GM19455 (cell line): ENCODE results near the gene CREB3L2.
"Not testable (repeated sequence)": the region's sequence is repeated elsewhere in the genome, so short reads cannot be mapped to it uniquely, and the experiment has no call there.

Source experiments
- ATAC-seq: cut with Tn5 transposase; IDR thresholded peaks from one replicate; pipeline ENCODE4 v1.9.1; 2021; ENCODE audit not compliant: unreplicated experiment

The CREB3L2 gene

DNA sequence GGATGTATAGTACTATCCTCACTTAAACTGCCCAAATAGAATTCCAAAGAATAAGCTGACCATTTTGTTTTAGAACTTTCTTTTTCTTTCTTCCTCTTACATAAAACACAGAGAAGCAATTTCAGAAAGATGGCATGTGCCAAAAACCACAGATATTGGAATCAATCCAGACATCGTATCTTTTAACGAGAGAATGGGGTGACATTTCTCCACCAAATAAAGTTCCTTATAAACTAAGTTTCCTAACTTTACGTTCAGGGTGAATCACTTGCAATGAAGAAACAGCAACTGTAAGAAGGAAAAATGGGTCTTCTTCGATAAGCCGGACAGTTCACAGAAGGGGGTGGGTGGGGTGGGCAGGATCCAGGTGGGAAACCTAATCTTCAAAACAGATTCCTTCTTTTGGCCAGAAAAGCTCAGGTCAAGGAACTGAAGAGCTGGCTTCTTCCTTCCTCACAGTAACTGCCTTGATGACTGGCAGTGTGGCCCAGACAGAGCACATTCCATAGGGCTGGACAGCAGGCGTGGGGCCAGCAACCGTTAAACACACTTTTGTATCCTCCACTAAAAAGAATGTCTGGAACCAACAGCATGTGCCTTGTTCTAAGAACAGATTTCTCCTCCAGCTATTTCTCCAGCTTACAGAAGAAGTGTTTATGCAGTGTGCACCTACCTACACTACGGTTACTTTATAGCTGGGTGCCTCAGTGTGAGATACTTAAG lies 31.5 kb downstream of the CREB3L2 start:
- no peak for ATAC-seq

DNA sequence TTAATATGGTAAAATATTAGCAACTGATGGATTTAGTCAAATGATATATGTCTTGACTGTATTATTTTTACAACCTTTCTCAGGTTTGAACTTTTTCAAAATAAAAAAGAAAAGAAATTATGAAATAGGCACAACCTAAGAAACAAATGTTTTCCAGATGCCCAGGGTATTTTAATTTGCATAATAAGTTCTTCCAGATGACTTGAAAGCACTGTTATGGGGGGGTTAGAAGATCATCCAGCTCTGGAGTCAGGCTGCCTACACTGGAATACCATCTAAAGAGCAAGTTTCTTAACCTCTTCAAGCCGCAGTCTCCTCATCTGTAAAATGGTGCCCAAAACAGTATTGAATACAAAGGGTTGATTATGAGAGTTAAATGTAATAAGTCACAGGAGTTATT lies 32.1 kb downstream of the CREB3L2 start:
- ATAC-seq, result no peak

DNA sequence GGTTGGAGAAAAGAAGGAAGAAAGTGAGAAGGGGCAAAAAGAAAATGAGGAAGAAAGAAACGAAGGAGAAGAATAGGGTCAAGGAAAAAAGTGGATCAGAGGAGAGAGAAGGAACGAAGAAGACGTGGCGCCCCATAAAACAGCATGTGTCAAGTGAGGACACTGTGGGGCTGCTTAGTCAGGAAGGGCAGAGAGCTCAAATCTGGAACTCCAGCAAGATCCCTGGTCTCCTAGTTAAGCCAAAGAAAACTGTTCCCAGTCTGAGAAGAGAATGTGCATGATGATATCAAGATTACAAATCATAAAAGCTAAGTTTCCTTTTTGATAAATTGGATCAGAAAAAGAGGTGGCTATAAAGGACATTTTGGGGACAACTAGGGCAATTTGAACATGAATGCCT lies 33.0 kb downstream of the CREB3L2 start:
- no peak for ATAC-seq

DNA sequence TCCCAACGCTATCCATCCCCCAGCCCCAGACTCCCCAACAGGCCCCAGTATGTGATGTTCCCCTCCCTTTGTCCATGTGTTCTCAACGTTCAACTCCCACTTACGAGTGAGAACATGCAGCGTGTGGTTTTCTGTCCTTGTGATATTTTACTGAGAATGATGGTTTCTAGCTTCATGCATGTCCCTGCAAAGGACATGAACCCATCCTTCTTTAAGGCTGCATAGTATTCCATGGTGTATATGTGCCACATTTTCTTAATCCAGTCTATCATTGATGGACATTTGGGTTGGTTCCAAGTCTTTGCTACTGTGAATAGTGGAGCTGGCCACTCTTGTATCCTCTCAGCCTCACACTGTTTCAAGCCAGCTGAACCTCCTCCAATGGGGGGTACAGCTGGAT lies 33.5 kb downstream of the CREB3L2 start:
- not testable (repeated sequence) for ATAC-seq

- ATAC-seq, result no peak
Measured at GRCh38 chr7:137967143-137968018, 34.5 kb downstream of the CREB3L2 start.

- ATAC-seq, result no peak
Measured at GRCh38 chr7:137966641-137967142, 35.2 kb downstream of the CREB3L2 start.

DNA sequence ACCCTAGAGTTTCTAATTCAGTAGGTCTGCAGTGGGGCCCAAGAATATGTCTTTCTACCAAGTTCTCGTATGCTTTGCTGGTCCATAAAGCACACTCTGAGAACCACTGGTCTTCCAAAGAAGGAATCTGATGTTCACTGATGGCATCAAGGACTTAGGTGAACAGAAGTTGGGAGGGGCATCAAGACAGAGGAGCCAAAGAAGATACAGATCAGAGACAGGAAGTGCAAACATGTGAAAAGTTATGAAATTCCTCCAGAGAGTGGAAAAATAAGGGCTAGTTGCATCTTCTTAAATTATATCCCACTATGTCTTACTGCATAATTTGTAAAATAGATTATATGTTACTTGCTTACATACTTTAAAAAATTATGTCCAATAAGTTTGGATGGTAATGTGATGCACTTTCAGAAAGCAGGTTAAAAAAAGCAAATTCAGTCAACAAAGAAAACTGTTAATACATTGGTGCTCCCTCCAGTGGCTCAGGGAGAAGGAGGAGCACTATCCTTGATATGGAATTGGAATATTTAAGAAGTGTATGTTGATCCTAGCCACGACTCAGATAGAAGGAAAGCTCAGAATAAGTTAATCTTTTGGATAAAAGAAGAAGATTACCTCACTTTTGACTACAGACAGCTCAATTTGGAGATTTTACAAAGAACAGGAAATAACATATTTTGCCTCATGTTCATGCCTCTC lies 35.8 kb downstream of the CREB3L2 start:
- ATAC-seq, result no peak

GRCh38 chr7:137964824-137965545 lies 36.9 kb downstream of the CREB3L2 start:
- ATAC-seq, result no peak

DNA sequence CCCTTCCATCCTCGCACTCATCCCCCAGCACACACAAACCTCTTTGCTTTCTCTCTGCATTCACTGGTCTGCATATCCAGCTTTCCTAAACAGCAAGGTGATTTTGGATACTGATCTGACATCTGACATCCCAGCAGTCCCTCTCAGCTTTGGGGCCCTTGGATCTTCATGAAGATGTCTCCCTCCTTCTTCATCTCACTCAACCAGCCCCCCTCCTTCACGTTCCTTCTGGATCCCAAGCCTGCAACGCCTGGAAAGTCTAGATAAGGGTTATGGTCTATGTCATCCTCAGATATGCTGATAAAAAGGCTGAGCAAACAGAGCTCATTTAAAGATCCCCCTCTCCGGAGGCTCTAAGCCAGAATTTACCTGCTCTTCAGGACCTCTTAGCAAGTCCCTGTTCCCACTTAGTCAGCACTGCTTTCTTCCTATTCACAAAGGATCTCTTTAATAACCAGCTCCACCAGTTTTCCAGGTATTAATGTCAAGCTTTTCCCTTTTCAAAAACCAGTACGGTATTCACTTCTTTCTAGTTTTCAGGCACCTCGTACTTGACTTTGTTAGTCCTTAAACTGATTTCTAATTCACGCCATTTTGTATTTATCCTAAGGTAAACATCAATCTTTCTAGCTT lies 38.9 kb downstream of the CREB3L2 start:
- no peak for ATAC-seq

DNA sequence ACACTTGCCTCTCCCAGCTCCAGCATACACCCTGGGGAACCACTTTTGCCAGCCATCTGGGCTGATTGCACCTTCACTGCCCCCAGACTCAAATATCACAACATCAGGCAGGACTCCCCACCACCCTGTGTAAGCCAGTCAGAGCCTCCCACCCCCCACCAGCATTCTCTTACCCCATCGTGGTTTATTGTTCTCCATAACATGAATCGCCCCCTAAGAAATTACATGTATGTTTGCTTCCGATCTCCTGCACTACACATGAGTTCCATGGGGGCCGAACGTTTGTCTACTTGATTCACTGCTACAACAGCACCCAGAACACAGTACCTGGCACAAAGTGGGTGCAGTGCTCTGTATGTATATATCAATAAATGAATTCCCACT lies 39.4 kb downstream of the CREB3L2 start:
- ATAC-seq, result no peak

GRCh38 chr7:137961200-137962177 lies 40.4 kb downstream of the CREB3L2 start:
- peak; percentile 61 for ATAC-seq

DNA sequence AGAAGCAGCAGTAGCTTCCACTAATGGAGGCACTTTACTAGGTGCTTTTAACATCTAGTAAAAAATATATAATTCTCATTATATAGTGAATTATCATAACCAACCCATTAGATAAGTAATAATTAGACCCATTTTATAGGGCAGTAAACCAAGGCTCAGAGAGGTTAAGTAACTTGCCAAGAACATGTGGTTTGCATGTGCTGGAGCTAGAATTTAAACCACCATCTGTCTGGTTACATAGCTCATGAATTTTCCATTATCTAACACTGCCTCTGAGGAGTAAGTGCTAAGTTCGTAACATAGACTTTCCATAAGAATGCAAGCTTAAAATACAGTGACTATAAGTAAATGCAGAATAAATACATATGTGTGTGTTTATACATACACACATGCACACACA lies 41.9 kb downstream of the CREB3L2 start:
- no peak for ATAC-seq

- ATAC-seq, result no peak
Measured at GRCh38 chr7:137958470-137959431, 43.1 kb downstream of the CREB3L2 start.

DNA sequence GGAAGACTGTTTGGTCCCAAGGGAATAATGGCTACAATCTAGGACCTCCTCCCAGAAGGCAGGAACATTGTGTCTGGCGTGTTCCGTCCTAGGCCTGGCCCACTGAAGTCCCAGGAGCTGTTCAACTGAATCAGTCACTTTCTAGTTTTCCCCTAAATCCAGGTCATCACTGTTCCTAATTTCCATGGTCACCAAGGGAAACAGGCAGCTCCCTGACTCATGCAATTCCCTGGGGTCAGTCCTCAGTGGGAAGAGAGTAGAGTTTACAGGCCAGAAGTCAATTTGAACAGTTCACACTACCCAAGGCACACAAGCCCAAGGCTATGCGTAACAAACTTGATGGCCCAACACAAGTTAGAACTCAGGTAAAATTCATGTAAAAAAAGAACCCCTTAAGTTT lies 44.0 kb downstream of the CREB3L2 start:
- no peak for ATAC-seq

DNA sequence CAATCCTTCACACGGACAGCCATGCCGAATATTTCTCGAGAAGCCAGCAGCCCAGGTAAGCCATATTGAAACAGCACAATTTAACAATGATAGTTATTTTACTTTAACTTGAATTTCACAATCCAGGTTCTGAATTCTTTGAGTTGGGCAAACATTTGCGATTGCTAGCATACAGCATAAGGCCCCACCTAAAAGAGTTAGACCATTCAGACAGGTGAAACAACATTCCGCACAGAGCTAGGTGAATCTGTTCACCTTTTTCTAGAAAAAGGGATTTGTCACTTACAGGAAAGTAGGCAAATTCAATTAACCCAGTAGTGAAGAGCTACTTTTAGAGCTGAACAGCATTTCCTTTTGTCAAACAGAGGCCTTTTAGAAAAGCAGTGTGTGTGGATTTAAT lies 45.3 kb downstream of the CREB3L2 start:
- no peak for ATAC-seq

DNA sequence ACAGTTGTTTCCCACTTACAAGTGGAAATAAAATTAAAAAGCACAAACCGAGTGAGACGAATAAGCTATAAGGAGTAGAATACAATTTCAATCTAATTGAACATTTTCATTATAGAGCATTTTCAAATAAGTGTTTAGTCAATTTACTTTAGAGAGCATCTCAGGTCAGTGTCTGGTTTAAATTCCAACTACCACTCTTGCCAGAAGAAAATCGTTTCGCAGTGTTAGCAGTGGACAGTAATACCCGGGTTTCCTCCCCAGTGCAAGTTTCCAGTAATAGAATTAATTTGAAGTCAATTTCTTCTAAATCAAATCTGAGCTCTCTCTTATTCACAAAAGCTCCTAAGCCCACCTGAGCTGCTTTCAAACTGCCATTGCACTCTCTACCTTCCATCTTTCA lies 45.7 kb downstream of the CREB3L2 start:
- no peak for ATAC-seq

- no peak for ATAC-seq
Measured at GRCh38 chr7:137954614-137955013, 47.3 kb downstream of the CREB3L2 start.
